Mammary epithelial cell (primary cell): ENCODE data around the gene PCSK7.

Source experiments
- EZH2 ChIP-seq: IDR thresholded peaks from 2 replicates; pipeline ENCODE4 v1.6.1; 2012; ENCODE audit warnings: low read length, inconsistent platforms, borderline replicate concordance
- TF ChIP-seq, protein P1 (sequence below), 2 donors: IDR thresholded peaks in 1 of 2; conservative IDR thresholded peaks in 1 of 2; 2 replicates each; pipeline ENCODE4 v1.5.1; 2011 to 2012; ENCODE audit warnings: inconsistent platforms in 2 of 2, low read length in 2 of 2, mild to moderate bottlenecking in 2 of 2, control low read depth in 1 of 2, low read depth in 1 of 2; ENCODE audit not compliant: insufficient read depth in 1 of 2; ENCODE audit errors: extremely low read depth in 1 of 2

DNA sequence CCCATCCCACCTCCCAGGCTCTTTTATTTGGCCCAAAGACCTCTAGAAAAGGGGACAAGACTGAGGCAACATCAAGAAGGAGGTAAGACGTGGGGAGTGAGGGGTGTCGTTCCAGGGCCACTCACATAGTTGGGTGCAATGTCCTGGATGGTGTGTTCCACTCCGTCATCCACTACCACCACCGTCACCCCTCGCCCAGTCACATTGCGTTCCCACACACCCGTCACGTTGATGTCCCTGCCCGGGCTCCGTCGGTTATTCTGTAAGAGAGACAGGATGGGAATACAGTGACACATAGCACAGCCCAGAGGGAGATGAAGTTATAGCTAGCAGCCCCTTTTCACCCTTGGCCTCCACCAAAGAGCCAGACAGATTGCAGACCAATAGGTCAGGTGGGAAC, 3.8 kb downstream of the PCSK7 start:
- TF ChIP-seq, protein P1, sequence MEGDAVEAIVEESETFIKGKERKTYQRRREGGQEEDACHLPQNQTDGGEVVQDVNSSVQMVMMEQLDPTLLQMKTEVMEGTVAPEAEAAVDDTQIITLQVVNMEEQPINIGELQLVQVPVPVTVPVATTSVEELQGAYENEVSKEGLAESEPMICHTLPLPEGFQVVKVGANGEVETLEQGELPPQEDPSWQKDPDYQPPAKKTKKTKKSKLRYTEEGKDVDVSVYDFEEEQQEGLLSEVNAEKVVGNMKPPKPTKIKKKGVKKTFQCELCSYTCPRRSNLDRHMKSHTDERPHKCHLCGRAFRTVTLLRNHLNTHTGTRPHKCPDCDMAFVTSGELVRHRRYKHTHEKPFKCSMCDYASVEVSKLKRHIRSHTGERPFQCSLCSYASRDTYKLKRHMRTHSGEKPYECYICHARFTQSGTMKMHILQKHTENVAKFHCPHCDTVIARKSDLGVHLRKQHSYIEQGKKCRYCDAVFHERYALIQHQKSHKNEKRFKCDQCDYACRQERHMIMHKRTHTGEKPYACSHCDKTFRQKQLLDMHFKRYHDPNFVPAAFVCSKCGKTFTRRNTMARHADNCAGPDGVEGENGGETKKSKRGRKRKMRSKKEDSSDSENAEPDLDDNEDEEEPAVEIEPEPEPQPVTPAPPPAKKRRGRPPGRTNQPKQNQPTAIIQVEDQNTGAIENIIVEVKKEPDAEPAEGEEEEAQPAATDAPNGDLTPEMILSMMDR (conservative IDR thresholded peaks at IDR 0.05 in 1 of 2, IDR thresholded peaks at IDR 0.05 in 1 of 2; ENCODE audit: extremely low read depth in 1 of 2, insufficient read depth in 1 of 2, low read depth in 1 of 2, low read length in 2 of 2), result no peak
- TF ChIP-seq EZH2, result no peak
